SW 1271 (cell line): ENCODE measurements around the gene EDN2.
A peak's percentile ranks its signal among the peaks of the same experiment; 100 is the strongest.

ENCODE experiments used
- DNase-seq, 2 experiments: peaks; one replicate each; lab custom pipeline; 2025; lab: John Stamatoyannopoulos, UW

Gene EDN2

GRCh38 chr1:41517062-41517438 is 32.6 kb upstream of the EDN2 start:
- DNase-seq = no peak

DNA sequence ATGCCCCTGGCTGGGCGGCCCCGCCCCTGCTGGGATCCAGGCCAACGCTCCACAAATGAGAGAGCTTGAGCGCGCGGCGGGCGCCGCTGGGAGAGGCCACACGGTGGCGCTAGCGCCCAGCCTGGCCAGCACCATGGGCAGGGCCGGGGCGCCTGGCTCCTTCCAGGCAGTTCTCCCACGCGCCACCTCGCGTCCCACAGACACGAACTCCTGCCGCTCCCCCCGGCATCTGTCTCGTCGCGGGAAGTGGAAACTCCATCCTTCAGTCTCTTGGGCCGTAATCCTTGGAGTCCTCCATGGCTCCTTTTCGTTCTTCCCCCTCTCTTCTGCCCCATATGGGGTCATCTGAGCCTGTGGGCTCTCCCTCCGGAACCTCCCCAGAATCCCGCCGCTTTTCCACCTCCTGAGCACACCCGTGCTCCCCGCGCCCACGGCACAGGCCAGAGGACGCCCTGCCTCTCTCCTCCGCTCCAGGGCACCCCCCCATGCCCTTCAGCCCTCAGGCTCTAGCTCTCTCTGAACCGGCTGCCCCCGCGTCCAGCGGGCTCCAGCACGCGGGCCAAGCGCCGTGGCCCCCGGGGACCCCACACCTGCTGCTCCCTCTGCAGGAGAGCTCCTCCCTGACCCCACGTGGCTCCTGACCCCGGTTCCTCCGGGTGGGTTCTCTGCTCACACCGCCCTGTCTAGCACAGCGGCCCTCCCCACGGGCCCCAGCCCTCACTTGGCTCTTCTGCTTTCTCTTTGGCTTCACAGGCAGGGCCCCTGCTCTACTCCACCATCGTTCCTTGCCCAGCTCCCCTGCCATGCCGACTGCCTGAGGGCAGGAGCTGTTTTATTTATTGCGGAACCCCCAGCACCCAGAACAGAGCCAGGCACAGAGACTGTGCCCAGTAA is 31.9 kb upstream of the EDN2 start:
- DNase-seq = peak in 1 of 2 experiments; percentile 45

DNA sequence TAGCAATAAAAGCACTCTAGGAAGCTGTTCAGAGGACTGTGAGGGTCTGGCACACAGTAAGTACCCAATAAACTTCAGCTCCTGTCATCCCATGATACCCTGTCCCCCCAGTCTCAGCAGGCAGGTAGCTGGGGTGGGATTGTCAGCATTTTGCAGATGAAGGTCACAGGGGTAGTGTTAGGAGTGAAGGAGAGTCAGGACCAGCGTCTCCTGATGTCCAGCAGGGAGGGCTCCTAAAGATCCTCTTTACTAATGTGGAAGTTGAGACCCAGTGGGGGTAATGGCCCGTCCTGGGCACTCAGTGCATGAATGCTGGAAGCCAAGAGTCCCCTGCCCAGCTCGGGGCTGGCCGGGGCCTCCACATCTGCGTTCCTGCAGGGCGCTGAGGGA is 31.3 kb upstream of the EDN2 start:
- no peak for DNase-seq

DNA sequence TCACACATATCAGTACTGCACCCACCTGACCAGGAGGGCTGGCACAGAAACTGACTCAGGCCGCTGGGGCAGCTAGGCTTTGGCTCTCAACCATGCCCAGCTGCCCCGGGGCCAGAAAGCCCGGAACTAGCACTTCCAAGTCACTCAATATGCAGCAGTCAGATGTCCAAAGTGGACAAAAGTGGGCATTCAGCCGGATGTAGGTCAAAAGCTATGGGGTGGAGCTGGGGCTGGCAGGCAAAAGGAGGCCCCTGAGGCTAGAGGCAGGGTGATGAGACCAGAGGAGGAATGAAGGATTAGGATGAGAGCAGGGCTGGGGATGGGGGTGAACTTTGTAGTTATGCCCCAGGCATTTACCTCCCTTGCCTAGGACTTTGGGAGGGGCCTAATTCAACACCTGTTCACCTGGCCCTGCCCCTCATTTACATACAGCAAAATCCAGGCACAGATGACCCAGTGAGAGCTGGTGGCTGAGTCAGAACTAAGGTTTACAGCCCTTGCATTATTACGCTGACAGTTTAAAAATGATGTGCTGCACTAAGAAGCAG is 30.7 kb upstream of the EDN2 start:
- DNase-seq = no peak

DNA sequence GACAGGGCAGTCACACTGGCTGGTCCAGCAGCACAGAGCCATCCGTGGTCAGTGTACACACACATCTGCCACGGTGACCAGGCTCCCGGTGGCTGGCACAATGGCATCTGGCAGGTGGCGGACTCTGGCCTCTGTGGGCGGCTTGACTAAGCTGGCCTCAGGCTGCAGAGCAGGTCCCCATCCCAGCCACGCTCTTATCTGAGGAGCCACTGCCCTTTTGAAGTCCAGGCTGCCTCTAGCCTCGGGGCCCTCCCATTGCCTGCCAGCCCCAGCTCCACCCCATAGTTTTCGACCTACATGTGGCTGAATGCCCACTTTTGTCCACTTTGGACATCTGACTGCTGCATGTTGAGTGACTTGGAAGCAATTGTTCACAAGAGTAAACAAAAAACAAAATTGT is 29.9 kb upstream of the EDN2 start:
- no peak for DNase-seq

- no peak for DNase-seq
Observed at GRCh38 chr1:41513383-41513735, 28.9 kb upstream of the EDN2 start.

GRCh38 chr1:41512701-41513382 is 28.4 kb upstream of the EDN2 start:
- DNase-seq = no peak

- no peak for DNase-seq
Observed at GRCh38 chr1:41511239-41511540, 26.7 kb upstream of the EDN2 start.

DNA sequence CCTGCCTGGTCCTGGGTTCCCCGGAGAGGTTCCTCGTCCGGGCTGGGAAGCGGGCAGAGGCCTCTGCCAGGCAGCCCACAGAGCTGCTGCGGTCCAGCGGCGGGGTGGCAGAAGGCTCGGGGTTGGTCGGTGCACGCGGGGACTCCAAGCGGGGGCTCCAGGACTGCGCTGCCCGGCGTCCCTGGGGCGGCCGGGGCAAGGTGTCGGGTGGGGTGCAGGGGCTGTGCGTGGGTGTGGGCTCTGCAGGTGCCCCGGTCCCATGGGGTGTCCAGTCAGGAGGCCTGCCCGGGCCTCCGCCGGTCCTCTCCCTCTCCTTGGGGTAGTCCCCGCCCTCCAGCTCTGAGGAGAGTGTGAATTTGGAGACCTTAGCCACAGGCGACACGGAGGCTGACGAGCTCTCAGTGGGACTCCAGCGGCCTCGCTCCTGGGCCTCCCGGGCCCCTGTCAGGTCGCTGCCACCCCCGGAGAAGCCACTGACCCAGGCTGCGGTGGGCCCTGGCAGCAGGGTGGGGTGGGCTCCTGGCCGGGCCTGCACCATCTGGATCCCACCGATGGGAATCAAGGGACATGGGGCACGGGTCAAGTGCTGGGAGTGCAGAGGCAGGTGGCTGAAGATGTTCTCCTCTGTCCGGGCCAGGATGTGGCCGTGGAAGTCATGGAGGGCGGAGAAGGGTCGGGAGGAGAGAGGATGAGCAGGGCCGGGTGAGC is 26.2 kb upstream of the EDN2 start:
- no peak for DNase-seq

DNA sequence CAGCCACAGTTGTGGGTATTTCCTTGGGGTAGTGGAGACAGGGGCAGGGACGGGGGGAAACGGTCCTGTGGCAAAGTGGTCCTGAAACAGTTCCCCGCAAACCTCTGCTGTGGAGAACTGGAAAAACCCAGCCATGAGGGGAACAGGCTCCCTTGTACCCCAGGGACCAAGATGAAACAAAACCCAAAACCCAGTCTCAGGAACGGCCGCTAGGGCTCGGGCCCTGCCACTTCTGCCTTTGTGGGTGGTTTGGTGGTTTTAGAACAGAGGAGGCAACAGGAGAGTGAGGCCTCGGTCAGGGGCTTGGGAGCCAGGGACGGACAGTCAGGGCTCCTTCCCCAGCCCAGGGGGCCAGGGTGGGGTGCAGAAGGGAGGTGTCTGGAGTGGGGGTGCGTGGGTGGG is 24.8 kb upstream of the EDN2 start:
- DNase-seq = no peak

DNA sequence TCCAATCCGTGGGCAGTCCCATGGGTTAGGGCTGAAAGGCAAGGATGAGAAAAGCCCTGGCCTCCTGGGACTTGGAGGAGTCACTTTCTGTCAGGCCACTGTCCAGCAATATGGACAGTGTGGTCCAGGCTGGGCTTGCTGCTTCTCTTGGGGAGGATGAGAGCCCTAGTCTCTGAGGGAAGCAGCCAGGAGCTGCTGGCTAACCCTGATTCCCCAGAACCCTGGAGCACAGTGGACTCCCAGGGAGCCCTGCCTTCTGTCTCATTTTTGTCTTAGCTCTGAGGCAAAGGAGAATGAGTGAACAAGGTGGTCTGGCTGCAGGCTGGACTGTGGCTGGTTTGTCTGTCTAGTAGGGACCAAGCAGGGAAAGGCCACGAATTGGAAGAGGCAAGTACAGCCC is 23.8 kb upstream of the EDN2 start:
- no peak for DNase-seq

- DNase-seq = no peak
Observed at GRCh38 chr1:41507836-41508235, 23.4 kb upstream of the EDN2 start.

DNA sequence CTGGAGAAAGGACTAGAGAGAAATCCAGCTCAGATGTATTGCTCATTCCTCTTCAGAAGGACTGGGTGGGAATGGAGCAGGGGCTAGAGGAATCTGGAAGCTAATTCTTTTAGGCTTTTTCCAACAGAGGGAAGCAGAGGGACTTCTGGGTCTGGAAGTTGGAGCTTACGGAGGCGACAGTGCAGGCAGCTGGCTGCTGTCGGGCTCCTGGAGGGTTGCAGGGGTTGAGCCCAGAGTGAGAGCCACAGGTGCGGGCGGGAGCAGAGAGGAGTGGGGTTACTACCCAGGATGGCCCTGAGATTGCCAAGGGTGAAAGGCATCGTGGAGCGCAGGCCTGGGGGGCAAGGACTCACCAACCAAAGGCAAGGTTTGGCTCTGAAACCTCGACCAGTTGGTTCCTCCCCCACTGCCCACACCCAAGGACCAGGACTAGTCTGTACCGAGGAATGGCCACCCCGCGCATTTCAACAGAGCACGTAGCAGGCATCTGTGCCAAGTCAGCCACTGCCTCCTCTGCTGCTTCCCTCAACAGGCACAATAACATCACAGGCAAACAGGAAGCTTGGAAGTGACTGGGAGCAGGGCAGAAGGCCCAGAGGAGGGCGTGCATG is 22.7 kb upstream of the EDN2 start:
- no peak for DNase-seq

DNA sequence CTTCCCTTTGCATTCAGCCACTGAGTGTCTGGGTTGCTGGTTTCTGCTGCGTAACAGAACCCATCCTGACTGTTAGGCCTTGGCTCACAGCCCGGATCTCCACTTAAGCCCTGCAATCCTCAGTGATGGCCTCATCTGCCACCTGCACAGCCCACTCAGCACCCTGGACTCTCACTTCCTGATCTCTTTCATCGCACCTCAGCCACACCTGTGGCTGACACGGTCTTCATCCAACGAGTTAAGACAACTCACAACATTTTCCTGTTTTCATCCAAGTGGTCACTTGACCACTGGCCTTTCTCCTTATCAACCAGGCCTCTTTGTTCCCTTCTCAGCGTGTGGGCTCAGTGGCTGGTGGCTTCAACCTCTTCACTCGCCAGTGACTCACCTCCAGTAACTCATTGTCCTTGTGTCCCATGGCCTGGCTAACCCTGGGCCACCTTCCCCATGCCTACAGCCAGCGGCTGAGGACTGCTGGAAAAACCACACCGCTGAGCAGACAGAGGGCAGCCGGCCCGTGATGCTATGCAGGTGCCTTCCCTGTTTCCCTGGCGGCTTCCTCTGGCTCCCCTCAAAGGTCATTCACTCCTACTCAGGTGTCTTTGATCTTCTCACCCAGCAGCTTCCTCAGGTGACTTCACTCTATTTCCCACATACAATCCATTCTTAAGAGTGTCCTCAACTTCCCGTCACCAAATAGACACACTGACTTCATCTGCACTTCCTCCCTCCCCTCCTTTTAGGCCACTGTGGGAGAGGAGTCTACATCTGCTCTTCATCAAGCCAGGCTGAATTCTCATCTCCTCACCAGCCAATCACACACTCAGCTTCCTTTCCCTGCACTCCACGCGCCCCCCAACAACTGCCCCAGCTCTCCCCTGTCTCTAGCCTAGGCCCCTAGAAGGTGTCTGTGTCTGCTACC is 19.9 kb upstream of the EDN2 start:
- no peak for DNase-seq

- DNase-seq = no peak
Observed at GRCh38 chr1:41503538-41504113, 19.1 kb upstream of the EDN2 start.

GRCh38 chr1:41502912-41503311 is 18.4 kb upstream of the EDN2 start:
- no peak for DNase-seq

- DNase-seq = no peak
Observed at GRCh38 chr1:41501581-41501980, 17.1 kb upstream of the EDN2 start.

DNA sequence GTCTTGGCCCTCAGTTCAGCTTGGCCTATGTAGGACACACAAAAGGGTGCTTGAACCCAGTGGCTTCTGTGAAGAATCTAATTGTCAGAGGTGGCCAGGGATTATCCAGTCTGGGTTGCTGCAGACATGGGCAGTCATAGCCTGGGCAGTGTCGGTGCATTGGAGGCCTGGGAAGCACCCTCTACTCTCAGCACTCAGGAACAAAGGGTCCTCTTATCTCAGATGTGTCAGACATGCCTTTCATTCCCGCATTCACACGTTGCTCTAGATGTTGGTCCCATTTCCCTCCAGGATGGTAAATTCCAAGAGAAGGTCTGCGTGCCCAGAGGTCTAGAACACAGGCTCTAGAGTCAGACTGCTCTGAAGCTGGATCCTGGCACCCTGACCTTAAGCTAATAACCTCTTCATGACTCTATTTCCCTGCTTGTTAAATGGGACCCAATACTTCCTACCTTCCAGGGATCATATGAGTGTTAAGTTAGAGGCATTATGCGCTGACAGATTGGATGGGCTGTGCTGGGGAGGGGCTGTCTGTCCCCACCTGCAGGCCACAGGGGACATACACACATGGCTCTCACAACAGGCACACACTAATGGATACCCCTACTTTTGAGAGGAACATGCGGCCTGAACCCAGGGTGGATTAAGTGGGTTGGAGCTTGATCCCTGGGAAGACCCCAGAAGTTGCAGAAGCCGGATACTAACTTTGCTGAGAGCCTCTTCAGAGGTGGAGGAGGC is 16.5 kb upstream of the EDN2 start:
- no peak for DNase-seq

GRCh38 chr1:41500378-41500777 is 15.9 kb upstream of the EDN2 start:
- no peak for DNase-seq

- no peak for DNase-seq
Observed at GRCh38 chr1:41499591-41499990, 15.1 kb upstream of the EDN2 start.
